ENCODE measurements around the gene SMIM11.
"Not testable (repeated sequence)": the region's sequence is repeated elsewhere in the genome, so short reads cannot be mapped to it uniquely, and the experiment has no call there.

Gene SMIM11

GRCh38 chr21:34428441-34428840 is 53.1 kb downstream of the SMIM11 start:
- not testable (repeated sequence) for DNase-seq

DNA sequence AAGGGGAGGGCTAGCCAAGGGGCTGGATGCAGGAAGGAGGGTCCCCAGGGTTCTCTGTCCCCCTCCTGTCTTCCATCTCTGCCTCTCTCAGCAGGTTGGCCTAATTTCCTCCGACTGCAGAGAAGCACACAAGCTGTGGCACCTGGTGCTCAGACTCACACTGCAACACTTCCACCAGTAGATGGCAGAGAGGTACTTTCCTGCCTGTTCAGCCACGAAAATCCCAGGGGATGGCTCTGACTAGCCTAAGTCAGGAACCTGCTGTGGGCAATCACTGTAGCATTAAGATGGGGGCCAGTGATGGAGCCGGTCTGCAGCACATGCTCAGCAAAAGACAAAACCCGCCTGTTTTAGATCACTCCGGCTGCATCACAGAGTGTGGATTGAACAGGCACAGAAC is 54.4 kb downstream of the SMIM11 start:
- not testable (repeated sequence) for DNase-seq

All from NCI-H748 treated with DMSO at 0.1 percent for 48 hours (cell line).